ENCODE measurements around the gene G2E3. TPM values are rescaled to one million over a fixed set of nuclear protein-coding genes. Genes with fewer than 3 reads are reported as not detected.

G2E3 gene
- total and polyA plus RNA-seq, 9 donors = 5.5 to 20.4 (median 15.7) TPM

DNA sequence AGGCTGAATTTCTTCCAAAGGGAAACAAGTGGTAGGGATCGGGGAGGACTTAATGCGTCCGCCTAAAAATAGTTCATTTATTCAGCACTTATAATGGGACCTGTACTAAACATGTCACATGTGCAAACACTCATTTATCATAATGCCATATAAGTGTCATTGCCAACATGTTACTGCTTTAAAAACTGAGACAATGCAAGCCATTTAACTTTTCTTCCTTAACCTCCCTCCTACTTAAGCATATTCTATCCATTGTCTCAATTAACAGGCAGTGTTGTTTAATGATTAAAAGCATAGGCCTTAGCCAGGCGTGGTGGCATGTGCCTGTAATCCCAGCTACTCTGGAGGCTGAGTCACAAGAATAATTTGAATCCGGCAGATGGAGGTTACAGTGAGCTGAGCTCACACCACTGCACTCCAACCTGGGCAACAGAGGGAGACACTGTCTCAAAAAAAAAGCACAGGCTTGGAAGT, 49.6 kb downstream of the G2E3 start:
- intact Hi-C loops (cut with DNase I) = no loop called here
- no peak for DNase-seq
- TF ChIP-seq, protein P1, sequence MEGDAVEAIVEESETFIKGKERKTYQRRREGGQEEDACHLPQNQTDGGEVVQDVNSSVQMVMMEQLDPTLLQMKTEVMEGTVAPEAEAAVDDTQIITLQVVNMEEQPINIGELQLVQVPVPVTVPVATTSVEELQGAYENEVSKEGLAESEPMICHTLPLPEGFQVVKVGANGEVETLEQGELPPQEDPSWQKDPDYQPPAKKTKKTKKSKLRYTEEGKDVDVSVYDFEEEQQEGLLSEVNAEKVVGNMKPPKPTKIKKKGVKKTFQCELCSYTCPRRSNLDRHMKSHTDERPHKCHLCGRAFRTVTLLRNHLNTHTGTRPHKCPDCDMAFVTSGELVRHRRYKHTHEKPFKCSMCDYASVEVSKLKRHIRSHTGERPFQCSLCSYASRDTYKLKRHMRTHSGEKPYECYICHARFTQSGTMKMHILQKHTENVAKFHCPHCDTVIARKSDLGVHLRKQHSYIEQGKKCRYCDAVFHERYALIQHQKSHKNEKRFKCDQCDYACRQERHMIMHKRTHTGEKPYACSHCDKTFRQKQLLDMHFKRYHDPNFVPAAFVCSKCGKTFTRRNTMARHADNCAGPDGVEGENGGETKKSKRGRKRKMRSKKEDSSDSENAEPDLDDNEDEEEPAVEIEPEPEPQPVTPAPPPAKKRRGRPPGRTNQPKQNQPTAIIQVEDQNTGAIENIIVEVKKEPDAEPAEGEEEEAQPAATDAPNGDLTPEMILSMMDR (IDR thresholded peaks at IDR 0.05) = no peak
- no peak for TF ChIP-seq POLR2A (IDR thresholded peaks at IDR 0.05)
- TF ChIP-seq EP300 (IDR thresholded peaks at IDR 0.05) = no peak
- H3K4me3 ChIP-seq = no peak overlapping the region
- no peaks in the 10 kb centered on the region for H3K36me3 ChIP-seq
- H3K4me1 ChIP-seq (ENCODE audit: insufficient read depth) = no peaks in the 10 kb centered on the region
- no peaks in the 10 kb centered on the region for H3K9me3 ChIP-seq
- WGBS, 3 donors = 90 to 95% (median 91%) methylated on average over 5 of the region's 5 CpGs
- no peak overlapping the region for H3K27ac ChIP-seq
- H3K27me3 ChIP-seq = no peaks in the 10 kb centered on the region

DNA sequence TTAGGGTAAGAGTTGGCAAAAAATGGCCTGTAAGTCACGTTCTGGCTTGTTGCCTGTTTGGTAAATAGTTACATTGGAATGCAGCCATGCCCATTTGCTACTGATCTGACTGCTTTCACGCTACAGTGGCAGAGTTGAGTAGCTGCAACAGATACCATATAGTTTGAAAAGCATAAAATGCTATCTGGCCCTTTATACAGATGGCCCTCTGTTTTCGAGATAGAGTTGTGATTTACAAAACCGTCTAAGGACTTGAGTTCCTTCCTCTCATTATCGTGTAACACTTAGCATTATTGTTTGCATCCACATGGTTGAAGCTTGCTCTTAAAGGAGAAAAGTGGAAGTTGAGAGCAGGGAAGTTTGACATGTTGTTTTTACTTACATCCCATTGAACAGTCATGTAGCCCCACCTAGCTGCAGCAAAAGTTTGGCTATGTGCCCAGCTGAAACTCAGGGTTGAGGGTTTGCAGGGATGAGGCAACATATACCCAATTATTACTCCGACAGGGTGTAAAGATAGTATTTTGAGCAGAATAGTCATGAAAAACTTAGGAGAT, 51.9 kb downstream of the G2E3 start:
- TF ChIP-seq, protein P1 (IDR thresholded peaks at IDR 0.05) = no peak
- no peak for TF ChIP-seq POLR2A (IDR thresholded peaks at IDR 0.05)
- no peak for TF ChIP-seq EP300 (IDR thresholded peaks at IDR 0.05)
- intact Hi-C loops (cut with DNase I) = no loop called here
- H3K9me3 ChIP-seq = no peaks in the 10 kb centered on the region
- H3K36me3 ChIP-seq = no peaks in the 10 kb centered on the region
- DNase-seq = peak in 2 of 5 donors; percentile 34 to 38
- H3K4me3 ChIP-seq = no peak overlapping the region
- no peaks in the 10 kb centered on the region for H3K27me3 ChIP-seq
- H3K4me1 ChIP-seq (ENCODE audit: insufficient read depth) = no peaks in the 10 kb centered on the region
- WGBS, 3 donors = 62 to 74% (median 65%) methylated on average over 6 of the region's 6 CpGs
- H3K27ac ChIP-seq = no peak overlapping the region

DNA sequence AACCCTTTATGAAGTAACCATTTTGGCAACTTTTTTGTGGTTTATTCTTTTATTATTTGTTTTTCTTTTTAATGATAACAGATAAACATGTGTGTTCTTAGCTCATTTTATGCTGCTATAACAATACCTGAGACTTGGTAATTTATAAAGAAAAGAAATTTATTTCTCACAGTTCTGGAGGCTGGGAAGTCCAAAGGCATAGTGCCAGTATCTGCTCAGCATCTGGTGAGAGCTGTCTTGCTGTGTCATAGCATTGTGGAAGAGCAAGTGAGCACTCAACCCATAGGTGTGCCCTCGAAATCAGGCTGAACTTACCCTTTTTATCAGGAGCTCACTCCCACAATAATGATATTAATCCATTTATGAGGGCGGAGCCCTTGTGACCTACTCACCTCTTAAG, 55.2 kb downstream of the G2E3 start:
- H3K4me3 ChIP-seq = no peak overlapping the region
- no peak for TF ChIP-seq EP300 (IDR thresholded peaks at IDR 0.05)
- TF ChIP-seq, protein P1 (IDR thresholded peaks at IDR 0.05) = no peak
- no peak for TF ChIP-seq POLR2A (IDR thresholded peaks at IDR 0.05)
- H3K36me3 ChIP-seq = no peaks in the 10 kb centered on the region
- 92 to 98% (median 97%) methylated on average over 2 of the region's 2 CpGs for WGBS, 3 donors
- DNase-seq = no peak
- no peak overlapping the region for H3K27ac ChIP-seq
- H3K27me3 ChIP-seq = no peaks in the 10 kb centered on the region
- H3K4me1 ChIP-seq (ENCODE audit: insufficient read depth) = no peaks in the 10 kb centered on the region
- no peaks in the 10 kb centered on the region for H3K9me3 ChIP-seq
- intact Hi-C loops (cut with DNase I) = no loop called here

DNA sequence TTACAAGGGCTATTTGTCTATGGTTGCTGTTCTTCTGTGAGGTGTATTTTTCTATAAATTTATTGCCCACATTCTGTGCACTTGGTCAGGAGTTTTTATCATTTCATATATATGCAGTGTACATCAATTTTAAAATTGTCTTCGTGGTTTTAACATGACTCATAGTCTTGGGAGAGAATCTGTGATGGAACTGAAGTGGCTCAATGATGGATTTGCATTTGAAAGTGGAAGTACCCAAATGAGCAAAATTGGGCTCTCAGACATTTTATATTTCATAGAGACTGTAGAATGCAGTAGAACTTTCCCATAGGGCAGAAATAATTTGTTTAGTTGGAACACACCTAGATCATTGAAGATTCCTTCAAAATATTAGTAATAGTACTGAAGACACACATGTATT, 61.2 kb downstream of the G2E3 start:
- Histone ChIP-seq H3K9me3 (no peaks in the 10 kb centered on the region), H3K27me3 (no peaks in the 10 kb centered on the region), H3K27ac (no peak overlapping the region), H3K36me3 (no peaks in the 10 kb centered on the region), H3K4me3 (no peak overlapping the region), H3K4me1 (ENCODE audit: insufficient read depth) (peaks cover 1% of the 10 kb centered on the region)
- intact Hi-C loops (cut with DNase I) = no loop called here
- DNase-seq = no peak
- WGBS, 3 donors = 73 to 78% (median 75%) methylated on average over 1 of the region's 1 CpG
- TF ChIP-seq, protein P1 (IDR thresholded peaks at IDR 0.05) = no peak
- TF ChIP-seq EP300 (IDR thresholded peaks at IDR 0.05) (no peak), POLR2A (IDR thresholded peaks at IDR 0.05) (no peak)
